ENCODE data around the gene SLC6A11. TPM values are rescaled to one million over a fixed set of nuclear protein-coding genes. Genes with fewer than 3 reads are reported as not detected.

The SLC6A11 gene
- total RNA-seq, 1 experiment from 2014 or later, result 0.85 TPM

DNA sequence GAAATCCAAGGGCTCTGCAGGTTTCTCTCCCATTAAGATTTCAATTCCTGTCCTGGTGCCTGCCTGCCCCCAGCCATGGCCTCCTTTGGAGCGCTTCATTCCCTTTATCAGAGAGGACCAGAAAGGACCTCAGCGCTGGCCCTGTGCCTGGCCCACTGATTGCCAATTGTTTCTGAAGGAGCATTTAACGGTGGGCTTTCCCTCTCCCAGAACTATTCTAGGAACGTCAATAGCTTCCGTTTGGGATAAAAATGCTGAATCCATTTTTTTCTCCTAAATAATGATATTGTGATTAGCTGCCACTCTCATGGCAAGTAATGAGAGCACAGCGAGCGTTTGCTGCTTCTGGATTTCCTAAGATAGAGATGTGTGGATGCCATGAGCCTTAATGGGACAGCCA, 164.3 kb downstream of the SLC6A11 start:
- no peak overlapping the region for H3K4me3 Mint-ChIP-seq
- peaks cover 14% of the 10 kb centered on the region for H3K9me3 Mint-ChIP-seq
- no peak overlapping the region for H3K27ac Mint-ChIP-seq
- H3K36me3 Mint-ChIP-seq, result no peaks in the 10 kb centered on the region
- ATAC-seq (no peak), DNase-seq (ENCODE audit: low spot score) (no peak)
- peaks cover 24% of the 10 kb centered on the region for H3K27me3 Mint-ChIP-seq (ENCODE audit: low read depth)
- TF ChIP-seq ETV6 (CRISPR knock-in tag; IDR thresholded peaks at IDR 0.05) (no peak), ZNF121 (CRISPR knock-in tag; IDR thresholded peaks at IDR 0.05) (no peak), GABPB1 (CRISPR knock-in tag; IDR thresholded peaks at IDR 0.05) (no peak), NR3C1 (CRISPR knock-in tag; conservative IDR thresholded peaks at IDR 0.05; ENCODE audit: low read depth) (no peak), IRF2 (CRISPR knock-in tag; IDR thresholded peaks at IDR 0.05; ENCODE audit: borderline replicate concordance, low read depth) (no peak), CREM (CRISPR knock-in tag; IDR thresholded peaks at IDR 0.05) (no peak), JUN (CRISPR knock-in tag; IDR thresholded peaks at IDR 0.05) (no peak), FOXJ3 (CRISPR knock-in tag; IDR thresholded peaks at IDR 0.05; ENCODE audit: borderline replicate concordance) (no peak), NFE2L1 (CRISPR knock-in tag; IDR thresholded peaks at IDR 0.05) (no peak)
- TF ChIP-seq, protein P1, sequence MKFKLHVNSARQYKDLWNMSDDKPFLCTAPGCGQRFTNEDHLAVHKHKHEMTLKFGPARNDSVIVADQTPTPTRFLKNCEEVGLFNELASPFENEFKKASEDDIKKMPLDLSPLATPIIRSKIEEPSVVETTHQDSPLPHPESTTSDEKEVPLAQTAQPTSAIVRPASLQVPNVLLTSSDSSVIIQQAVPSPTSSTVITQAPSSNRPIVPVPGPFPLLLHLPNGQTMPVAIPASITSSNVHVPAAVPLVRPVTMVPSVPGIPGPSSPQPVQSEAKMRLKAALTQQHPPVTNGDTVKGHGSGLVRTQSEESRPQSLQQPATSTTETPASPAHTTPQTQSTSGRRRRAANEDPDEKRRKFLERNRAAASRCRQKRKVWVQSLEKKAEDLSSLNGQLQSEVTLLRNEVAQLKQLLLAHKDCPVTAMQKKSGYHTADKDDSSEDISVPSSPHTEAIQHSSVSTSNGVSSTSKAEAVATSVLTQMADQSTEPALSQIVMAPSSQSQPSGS (CRISPR knock-in tag; IDR thresholded peaks at IDR 0.05; ENCODE audit: borderline replicate concordance, low read depth), result no peak
- CTCF ChIA-PET, result interaction anchor here (1.2 to 1.6 kb wide), 2 partner anchors 35 to 80 kb away, joined by 3 to 4 read pairs; no protein-coding TSS in a partner anchor
- H3K4me1 Mint-ChIP-seq, result peaks cover 32% of the 10 kb centered on the region
- POLR2A ChIA-PET, result no interaction called here

DNA sequence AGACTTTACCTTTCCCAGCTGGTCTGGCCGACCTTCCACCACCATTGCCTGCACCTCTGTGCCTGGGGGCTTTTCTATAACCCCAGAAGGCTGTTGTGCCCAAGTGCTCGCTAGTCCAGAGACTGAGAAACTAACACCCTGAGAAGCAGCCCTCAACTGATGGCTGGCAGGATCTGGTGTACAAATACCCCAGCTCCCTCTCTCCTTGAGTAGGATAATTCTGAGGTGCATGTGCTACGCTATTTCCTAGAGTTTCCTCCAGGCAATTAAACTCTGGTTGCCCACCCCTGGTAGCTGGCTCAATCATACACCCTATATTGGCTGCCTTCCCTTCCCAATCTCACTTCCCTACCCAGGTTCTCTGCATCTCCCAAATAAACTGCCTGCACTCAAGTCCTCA, 165.0 kb downstream of the SLC6A11 start:
- DNase-seq (ENCODE audit: low spot score), result no peak
- TF ChIP-seq, protein P2, sequence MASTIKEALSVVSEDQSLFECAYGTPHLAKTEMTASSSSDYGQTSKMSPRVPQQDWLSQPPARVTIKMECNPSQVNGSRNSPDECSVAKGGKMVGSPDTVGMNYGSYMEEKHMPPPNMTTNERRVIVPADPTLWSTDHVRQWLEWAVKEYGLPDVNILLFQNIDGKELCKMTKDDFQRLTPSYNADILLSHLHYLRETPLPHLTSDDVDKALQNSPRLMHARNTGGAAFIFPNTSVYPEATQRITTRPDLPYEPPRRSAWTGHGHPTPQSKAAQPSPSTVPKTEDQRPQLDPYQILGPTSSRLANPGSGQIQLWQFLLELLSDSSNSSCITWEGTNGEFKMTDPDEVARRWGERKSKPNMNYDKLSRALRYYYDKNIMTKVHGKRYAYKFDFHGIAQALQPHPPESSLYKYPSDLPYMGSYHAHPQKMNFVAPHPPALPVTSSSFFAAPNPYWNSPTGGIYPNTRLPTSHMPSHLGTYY (CRISPR knock-in tag; IDR thresholded peaks at IDR 0.05), result no peak
- no peak for TF ChIP-seq CREM (CRISPR knock-in tag; IDR thresholded peaks at IDR 0.05)
- TF ChIP-seq ETV6 (CRISPR knock-in tag; IDR thresholded peaks at IDR 0.05), result no peak
- TF ChIP-seq, protein P3, sequence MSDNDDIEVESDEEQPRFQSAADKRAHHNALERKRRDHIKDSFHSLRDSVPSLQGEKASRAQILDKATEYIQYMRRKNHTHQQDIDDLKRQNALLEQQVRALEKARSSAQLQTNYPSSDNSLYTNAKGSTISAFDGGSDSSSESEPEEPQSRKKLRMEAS (CRISPR knock-in tag; IDR thresholded peaks at IDR 0.05), result no peak
- no peak for TF ChIP-seq PRRX2 (CRISPR knock-in tag; IDR thresholded peaks at IDR 0.05)
- TF ChIP-seq TP53 (CRISPR knock-in tag; IDR thresholded peaks at IDR 0.05), result no peak
- no peak for TF ChIP-seq FOXJ3 (CRISPR knock-in tag; IDR thresholded peaks at IDR 0.05; ENCODE audit: borderline replicate concordance)
- TF ChIP-seq NR1H2 (CRISPR knock-in tag; IDR thresholded peaks at IDR 0.05), result no peak
- ChIA-PET CTCF (interaction anchor here (0.5 to 1.2 kb wide), 2 partner anchors 79 to 1993 kb away, joined by 3 read pairs; no protein-coding TSS in a partner anchor), POLR2A (no interaction called here)
- Mint-ChIP-seq H3K4me3 (no peak overlapping the region), H3K9me3 (peaks cover 10% of the 10 kb centered on the region), H3K36me3 (no peaks in the 10 kb centered on the region), H3K4me1 (peaks cover 32% of the 10 kb centered on the region), H3K27me3 (ENCODE audit: low read depth) (peaks cover 24% of the 10 kb centered on the region), H3K27ac (no peak overlapping the region)
- no peak for ATAC-seq

DNA sequence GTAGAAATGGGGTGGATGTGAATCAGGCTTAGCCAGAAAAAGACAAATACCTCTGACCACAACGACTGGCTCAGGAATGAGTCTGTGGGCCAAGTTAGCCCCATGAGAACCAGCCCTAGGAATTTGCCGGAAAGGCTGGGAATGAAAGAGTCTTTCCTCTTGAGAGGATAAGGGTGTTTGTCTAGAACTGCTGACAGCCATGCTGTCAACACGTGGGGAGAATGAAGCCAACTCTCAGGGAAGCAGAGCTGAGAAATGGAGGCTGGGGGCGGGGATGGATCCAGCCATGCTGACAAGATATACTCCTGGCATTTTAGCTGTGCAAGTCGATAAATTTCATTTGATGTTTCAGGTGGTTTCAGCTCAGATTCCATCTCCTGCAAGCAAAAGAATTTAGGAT, 165.9 kb downstream of the SLC6A11 start:
- DNase-seq (ENCODE audit: low spot score) (no peak), ATAC-seq (no peak)
- H3K4me1 Mint-ChIP-seq, result peaks cover 32% of the 10 kb centered on the region
- peaks cover 26% of the 10 kb centered on the region for H3K27me3 Mint-ChIP-seq (ENCODE audit: low read depth)
- H3K9me3 Mint-ChIP-seq, result peaks cover under 1% of the 10 kb centered on the region; the same call in 1 of the 2 replicates
- POLR2A ChIA-PET, result no interaction called here
- H3K4me3 Mint-ChIP-seq, result no peak overlapping the region
- no peaks in the 10 kb centered on the region for H3K36me3 Mint-ChIP-seq
- H3K27ac Mint-ChIP-seq, result no peak overlapping the region
- CTCF ChIA-PET, result interaction anchor here (1.4 to 2.1 kb wide), 6 partner anchors 28 to 80 kb away, joined by 3 to 12 read pairs (median 8); no protein-coding TSS in a partner anchor
- TF ChIP-seq ETV6 (CRISPR knock-in tag; IDR thresholded peaks at IDR 0.05) (no peak), TCF7 (CRISPR knock-in tag; IDR thresholded peaks at IDR 0.05; ENCODE audit: low read depth) (no peak)

DNA sequence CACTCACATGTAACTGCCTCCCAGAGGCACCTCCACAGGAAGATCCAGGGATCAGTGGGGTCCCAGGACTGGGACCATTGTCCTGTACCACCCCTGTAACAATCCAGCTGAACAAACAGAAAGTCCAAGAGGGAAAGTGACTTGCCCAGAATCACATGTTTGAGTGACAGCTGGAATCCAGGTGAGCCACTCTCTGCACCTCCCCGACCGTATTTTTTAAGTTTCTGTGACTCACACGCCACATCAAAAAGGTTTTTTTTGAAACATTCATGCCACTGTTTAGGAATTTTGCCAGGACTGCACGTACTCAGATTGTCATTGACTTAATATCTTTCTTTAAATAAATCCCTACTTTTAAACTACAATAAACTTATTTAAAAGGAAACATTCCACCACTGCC, 166.8 kb downstream of the SLC6A11 start:
- no peak for TF ChIP-seq SP1 (CRISPR knock-in tag; conservative IDR thresholded peaks at IDR 0.05)
- TF ChIP-seq, protein P2 (CRISPR knock-in tag; IDR thresholded peaks at IDR 0.05), result no peak
- TF ChIP-seq TCF7 (CRISPR knock-in tag; IDR thresholded peaks at IDR 0.05; ENCODE audit: low read depth), result no peak
- TF ChIP-seq ETV6 (CRISPR knock-in tag; IDR thresholded peaks at IDR 0.05), result no peak
- no peak for DNase-seq (ENCODE audit: low spot score)
- no peak overlapping the region for H3K27ac Mint-ChIP-seq

More for the DNA sequence above, 166.8 kb downstream of the SLC6A11 start:
- ChIA-PET CTCF (interaction anchor here (0.6 to 2.1 kb wide), 10 partner anchors 9 to 371 kb away, joined by 3 to 12 read pairs (median 4); no protein-coding TSS in a partner anchor), POLR2A (no interaction called here)
- ATAC-seq, result no peak
- H3K9me3 Mint-ChIP-seq, result no peaks in the 10 kb centered on the region; the same call in 1 of the 2 replicates
- H3K27me3 Mint-ChIP-seq (ENCODE audit: low read depth), result peaks cover 26% of the 10 kb centered on the region
- H3K4me1 Mint-ChIP-seq, result peaks cover 30% of the 10 kb centered on the region
- H3K4me3 Mint-ChIP-seq, result no peak overlapping the region
- no peaks in the 10 kb centered on the region for H3K36me3 Mint-ChIP-seq

Data from WTC11 (cell line).